ENCODE data around the gene ELL3. TPM values are rescaled to one million over a fixed set of nuclear protein-coding genes. Genes with fewer than 3 reads are reported as not detected.

ELL3 gene
- polyA plus RNA-seq, 1 donor (not counting 4 experiments of a cell fraction or from before 2014, with no cell fraction given) = 17.9 TPM

DNA sequence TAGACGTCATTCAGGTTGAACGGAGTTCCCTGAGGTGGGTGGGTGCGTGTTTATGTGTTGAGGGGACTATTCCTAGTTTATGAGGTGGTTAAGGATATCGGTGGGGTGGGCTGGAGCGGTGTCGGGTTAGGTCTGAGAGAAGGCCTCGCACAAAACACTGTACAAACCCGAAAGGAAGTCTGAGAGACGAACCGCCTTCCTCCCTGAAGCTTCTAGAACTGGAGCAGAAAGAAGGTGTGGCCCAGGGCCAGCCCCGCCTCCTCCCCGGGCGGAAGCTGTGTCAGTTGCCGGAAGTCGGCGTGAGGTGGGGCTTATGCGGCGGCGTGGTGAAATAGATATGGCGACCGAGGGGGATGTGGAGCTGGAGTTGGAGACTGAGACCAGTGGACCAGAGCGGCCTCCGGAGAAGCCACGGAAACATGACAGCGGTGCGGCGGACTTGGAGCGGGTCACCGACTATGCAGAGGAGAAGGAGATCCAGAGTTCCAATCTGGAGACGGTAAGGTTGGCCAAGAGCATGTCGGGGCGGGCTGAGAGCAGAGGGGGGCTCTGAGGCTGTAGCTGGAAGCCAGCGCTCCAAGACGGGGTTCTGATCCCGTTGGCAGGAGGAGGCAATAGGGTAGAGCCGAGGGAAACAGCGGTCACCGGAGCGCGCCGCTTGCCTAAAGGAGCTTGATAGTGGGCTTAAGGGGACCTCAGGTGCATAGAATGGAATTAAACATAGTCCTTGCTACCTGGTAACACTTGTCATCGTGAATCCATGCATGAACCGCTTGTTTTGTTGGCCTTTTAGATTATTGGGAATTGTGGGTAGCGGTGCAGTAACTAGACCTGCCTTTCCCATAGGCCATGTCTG lies 23.7 kb upstream of the ELL3 start, which contains the start of gene HYPK:
Gene HYPK (plus strand): TSS at position 314 of the 856 bp plus-strand sequence. CDS start 24 bp downstream, at position 338.
- no peaks in the 10 kb centered on the region for H3K9me3 ChIP-seq (ENCODE audit: control insufficient read depth, low read depth, low read length)
- peaks cover 12% of the 10 kb centered on the region for H3K79me2 ChIP-seq (ENCODE audit: control insufficient read depth, insufficient read depth, low read length)
- DNase-seq (ENCODE audit: low read depth, low spot score) (no peak), FAIRE-seq (peak; percentile 86)
- peak within 1 kb of the TSS; percentile 68 for H3K27ac ChIP-seq (ENCODE audit: control insufficient read depth, insufficient read depth, low read length)
- dilution Hi-C loops (cut with MboI; ENCODE audit: extremely low pct_ligation_motif_present, low sequenced_read_pairs) = no loop called here
- H3K4me3 ChIP-seq (ENCODE audit: control insufficient read depth in 2 of 3, extremely low read depth in 1 of 3, insufficient read depth in 2 of 3, low read depth in 1 of 3, low read length in 3 of 3) = peak within 1 kb of the TSS; percentile 60 to 84 (median 72)
- TF ChIP-seq, protein P1, sequence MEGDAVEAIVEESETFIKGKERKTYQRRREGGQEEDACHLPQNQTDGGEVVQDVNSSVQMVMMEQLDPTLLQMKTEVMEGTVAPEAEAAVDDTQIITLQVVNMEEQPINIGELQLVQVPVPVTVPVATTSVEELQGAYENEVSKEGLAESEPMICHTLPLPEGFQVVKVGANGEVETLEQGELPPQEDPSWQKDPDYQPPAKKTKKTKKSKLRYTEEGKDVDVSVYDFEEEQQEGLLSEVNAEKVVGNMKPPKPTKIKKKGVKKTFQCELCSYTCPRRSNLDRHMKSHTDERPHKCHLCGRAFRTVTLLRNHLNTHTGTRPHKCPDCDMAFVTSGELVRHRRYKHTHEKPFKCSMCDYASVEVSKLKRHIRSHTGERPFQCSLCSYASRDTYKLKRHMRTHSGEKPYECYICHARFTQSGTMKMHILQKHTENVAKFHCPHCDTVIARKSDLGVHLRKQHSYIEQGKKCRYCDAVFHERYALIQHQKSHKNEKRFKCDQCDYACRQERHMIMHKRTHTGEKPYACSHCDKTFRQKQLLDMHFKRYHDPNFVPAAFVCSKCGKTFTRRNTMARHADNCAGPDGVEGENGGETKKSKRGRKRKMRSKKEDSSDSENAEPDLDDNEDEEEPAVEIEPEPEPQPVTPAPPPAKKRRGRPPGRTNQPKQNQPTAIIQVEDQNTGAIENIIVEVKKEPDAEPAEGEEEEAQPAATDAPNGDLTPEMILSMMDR (optimal IDR thresholded peaks at IDR 0.05 in 1 of 3, IDR thresholded peaks at IDR 0.05 in 1 of 3, conservative IDR thresholded peaks at IDR 0.05 in 1 of 3; ENCODE audit: extremely low read depth in 1 of 3, insufficient read depth in 2 of 3, low read length in 3 of 3) = no peak
- no peak for TF ChIP-seq EZH2 (IDR thresholded peaks at IDR 0.05; ENCODE audit: low read length)
- peaks cover 5% of the 10 kb centered on the region for H3K4me1 ChIP-seq (ENCODE audit: control insufficient read depth, extremely low read depth, insufficient read depth, low read length)
- peak within 1 kb of the TSS; percentile 92 for H2AFZ ChIP-seq (ENCODE audit: control insufficient read depth, low read length)
- H3K9me1 ChIP-seq (ENCODE audit: control insufficient read depth, extremely low read depth, insufficient read depth, low read length) = no peaks in the 10 kb centered on the region
- peak within 1 kb of the TSS; percentile 66 for H3K4me2 ChIP-seq (ENCODE audit: control insufficient read depth, extremely low read depth, insufficient read depth, low read depth, low read length)
- peaks cover 11 to 25% of the 10 kb centered on the region in 2 experiments for H3K36me3 ChIP-seq (ENCODE audit: control insufficient read depth in 2 of 2, extremely low read depth in 1 of 2, insufficient read depth in 2 of 2, low read length in 2 of 2)
- H3K9ac ChIP-seq (ENCODE audit: control insufficient read depth, extremely low read depth, insufficient read depth, low read length) = peak within 1 kb of the TSS; percentile 80
- no peaks in the 10 kb centered on the region for H3K27me3 ChIP-seq (ENCODE audit: control insufficient read depth, extremely low read depth, insufficient read depth, low read length)
- no peaks in the 10 kb centered on the region for H4K20me1 ChIP-seq (ENCODE audit: control insufficient read depth, extremely low read depth, insufficient read depth, low read length)

DNA sequence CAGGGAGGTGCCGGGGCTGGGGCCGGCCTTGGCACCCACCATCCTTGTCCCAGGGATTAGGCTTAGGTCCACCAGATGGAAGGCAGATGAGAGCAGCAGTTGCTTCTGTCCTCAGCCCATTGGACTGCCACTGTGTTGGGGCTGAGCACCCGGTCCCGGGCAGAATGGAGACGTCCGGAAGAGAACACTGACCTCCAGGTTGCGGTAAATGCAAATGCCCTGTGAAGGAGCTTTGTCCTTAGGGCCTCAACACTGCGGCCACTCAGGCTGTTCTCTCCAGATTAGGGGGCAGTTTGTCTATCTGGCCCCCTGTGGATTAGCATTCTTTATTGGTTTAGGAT lies 23.1 kb upstream of the ELL3 start, which contains the start of gene SERINC4:
Gene SERINC4 (minus strand): TSS at position 276 of the 341 bp plus-strand sequence. CDS start 234 bp downstream, at position 42.
- DNase-seq (ENCODE audit: low read depth, low spot score) (no peak), FAIRE-seq (no peak)
- Histone ChIP-seq H3K9ac (ENCODE audit: control insufficient read depth, extremely low read depth, insufficient read depth, low read length) (peak within 1 kb of the TSS; percentile 80), H3K36me3 (ENCODE audit: control insufficient read depth in 2 of 2, extremely low read depth in 1 of 2, insufficient read depth in 2 of 2, low read length in 2 of 2) (peaks cover 13 to 31% of the 10 kb centered on the region in 2 experiments), H3K79me2 (ENCODE audit: control insufficient read depth, insufficient read depth, low read length) (peaks cover 17% of the 10 kb centered on the region), H3K4me3 (ENCODE audit: control insufficient read depth in 2 of 3, extremely low read depth in 1 of 3, insufficient read depth in 2 of 3, low read depth in 1 of 3, low read length in 3 of 3) (peak within 1 kb of the TSS; percentile 60 to 84 (median 72)), H2AFZ (ENCODE audit: control insufficient read depth, low read length) (peak within 1 kb of the TSS; percentile 92), H3K9me3 (ENCODE audit: control insufficient read depth, low read depth, low read length) (no peaks in the 10 kb centered on the region), H3K4me2 (ENCODE audit: control insufficient read depth, extremely low read depth, insufficient read depth, low read depth, low read length) (peak within 1 kb of the TSS; percentile 66), H3K4me1 (ENCODE audit: control insufficient read depth, extremely low read depth, insufficient read depth, low read length) (peaks cover 5% of the 10 kb centered on the region), H3K9me1 (ENCODE audit: control insufficient read depth, extremely low read depth, insufficient read depth, low read length) (no peaks in the 10 kb centered on the region), H3K27me3 (ENCODE audit: control insufficient read depth, extremely low read depth, insufficient read depth, low read length) (no peaks in the 10 kb centered on the region), H3K27ac (ENCODE audit: control insufficient read depth, insufficient read depth, low read length) (peak within 1 kb of the TSS; percentile 68), H4K20me1 (ENCODE audit: control insufficient read depth, extremely low read depth, insufficient read depth, low read length) (no peaks in the 10 kb centered on the region)
- TF ChIP-seq, protein P1 (optimal IDR thresholded peaks at IDR 0.05 in 1 of 3, IDR thresholded peaks at IDR 0.05 in 1 of 3, conservative IDR thresholded peaks at IDR 0.05 in 1 of 3; ENCODE audit: extremely low read depth in 1 of 3, insufficient read depth in 2 of 3, low read length in 3 of 3) = no peak
- no peak for TF ChIP-seq EZH2 (IDR thresholded peaks at IDR 0.05; ENCODE audit: low read length)
- dilution Hi-C loops (cut with MboI; ENCODE audit: extremely low pct_ligation_motif_present, low sequenced_read_pairs) = no loop called here
